Measurements from ENCODE around the gene TBR1.

Gene TBR1

GRCh38 chr2:161415987-161416707 is at the start of gene TBR1:
Gene TBR1, plus strand, starts transcription at chr2:161416297. Its CDS starts 114 bp downstream, at chr2:161416411.
- no peak for DNase-seq

DNA sequence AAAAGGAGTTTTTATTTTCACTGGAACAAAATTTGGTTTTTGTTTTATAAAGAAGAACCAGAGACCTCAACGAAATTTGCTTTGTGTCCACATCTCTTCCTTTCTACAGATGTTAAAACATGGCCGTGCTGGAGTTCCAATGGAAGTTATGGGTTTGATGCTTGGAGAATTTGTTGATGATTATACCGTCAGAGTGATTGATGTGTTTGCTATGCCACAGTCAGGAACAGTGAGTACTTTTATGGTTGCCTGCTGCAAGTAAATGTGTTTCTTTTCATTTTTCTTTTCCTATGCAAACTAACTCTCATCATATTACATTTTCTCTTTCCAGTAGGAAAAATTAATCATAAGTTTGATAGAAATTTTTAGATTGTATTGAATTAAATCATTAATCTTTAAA is 48.4 kb upstream of the TBR1 start:
- DNase-seq: no peak

DNA sequence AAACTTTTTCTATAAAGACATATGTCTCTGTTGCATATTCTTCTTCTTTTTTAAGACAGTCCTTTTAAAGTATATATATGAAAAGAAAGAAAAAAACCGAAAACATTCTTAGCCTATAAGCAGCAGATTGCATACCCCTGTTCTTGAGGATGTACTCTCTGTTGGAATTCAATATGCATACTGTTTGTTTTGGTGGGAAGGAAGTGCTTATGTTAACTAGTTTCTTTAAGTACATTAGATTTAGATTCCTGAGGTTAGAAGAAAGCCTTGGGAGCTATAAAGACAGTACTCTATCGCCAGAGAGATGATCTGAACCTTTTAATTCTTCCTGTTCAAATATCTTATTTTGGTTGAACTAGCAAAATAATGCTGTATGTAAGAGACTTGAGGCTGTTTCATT is 46.8 kb upstream of the TBR1 start:
- DNase-seq: no peak

DNA sequence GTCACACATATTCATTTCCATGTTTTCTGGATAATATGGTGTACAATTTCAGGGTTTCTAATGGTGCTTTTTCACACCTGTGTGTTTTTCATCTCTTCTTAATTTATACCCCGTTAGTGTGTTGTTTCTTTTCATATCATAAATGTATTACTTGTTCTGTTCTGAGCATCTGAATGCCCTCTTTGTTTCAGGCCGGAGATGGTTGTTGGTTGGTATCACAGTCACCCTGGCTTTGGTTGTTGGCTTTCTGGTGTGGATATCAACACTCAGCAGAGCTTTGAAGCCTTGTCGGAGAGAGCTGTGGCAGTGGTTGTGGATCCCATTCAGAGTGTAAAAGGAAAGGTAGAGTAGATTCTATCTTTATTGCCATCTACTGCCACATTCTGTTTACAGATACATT is 45.1 kb upstream of the TBR1 start:
- no peak for DNase-seq

- no peak for DNase-seq
These were observed 44.2 kb upstream of the TBR1 start for GRCh38 chr2:161371869-161372268.

GRCh38 chr2:161373942-161374341 is 42.2 kb upstream of the TBR1 start:
- no peak for DNase-seq

DNA sequence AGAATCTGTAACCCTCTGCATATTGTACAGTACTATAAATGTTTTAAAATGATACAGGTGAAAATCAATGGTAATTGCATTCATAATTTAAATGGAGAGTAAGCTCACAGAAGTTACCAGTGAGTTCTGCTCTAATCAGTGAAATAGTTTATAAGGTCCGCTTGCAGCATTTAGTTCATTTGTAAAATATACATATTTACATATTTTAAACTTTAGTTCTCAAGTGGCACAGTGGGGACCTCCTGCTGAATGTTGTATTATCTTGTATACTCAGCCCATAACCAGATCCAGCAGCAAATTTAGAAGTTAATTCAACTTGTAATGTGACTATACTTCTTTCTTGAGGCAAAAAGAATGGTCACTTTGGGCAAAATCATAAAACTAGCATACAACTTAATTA is 41.7 kb upstream of the TBR1 start:
- DNase-seq: no peak

- no peak for DNase-seq
These were observed 36.4 kb upstream of the TBR1 start for GRCh38 chr2:161379740-161380139.

DNA sequence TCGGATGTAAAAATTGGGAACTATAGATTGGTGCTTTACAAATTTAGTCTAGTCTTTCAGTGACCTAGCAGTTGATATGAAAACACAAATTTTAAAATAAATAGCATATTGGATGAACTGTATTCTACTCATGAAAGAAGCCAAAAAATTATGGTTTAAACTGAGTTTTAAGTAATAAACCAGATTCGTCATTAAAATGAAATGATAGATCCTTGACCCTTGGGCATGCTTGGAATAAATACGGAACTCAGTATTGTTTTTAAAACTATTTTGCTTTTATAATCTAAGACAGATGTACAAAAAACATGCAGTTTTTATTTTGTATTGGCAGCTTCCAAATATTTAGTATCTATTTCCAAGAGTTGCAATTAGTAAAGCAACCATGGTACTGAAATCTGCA is 34.6 kb upstream of the TBR1 start:
- no peak for DNase-seq

DNA sequence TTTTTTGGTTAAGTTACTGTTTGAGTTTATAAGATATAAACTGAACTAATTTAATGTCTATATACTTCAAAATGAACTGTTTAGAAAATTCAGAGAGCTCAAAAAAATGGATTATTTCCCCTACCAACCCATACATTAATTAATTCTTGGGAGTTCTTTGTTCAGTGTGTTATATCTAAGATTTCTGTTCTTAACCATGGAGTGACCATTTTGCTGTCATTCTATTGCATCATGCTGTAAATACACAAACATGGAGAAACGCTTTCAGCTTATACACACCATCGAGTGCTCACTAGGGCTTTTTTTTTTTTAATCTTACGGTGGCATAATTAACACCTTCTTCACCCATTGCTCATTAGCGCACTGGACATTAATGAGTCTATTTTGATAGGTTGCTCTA is 33.4 kb upstream of the TBR1 start:
- no peak for DNase-seq

DNA sequence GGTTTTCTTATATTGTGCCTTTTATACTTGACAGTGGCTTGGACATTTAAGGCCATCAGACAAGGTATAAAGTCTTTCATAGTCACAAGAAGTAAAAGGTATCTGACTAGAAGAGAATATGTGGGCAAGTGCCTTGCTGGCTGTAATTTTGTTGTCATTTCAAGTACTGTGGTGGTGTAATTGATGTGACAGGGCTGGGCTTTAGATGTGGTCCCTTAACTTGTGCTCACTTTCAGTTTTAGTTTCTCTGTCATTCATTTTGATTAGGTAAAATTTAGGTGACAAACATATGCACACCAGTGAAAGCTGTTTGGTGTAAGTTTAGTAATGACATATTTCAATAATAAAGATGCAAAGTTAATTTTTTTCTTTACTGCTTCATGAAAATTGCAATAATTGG is 31.2 kb upstream of the TBR1 start:
- DNase-seq: peak; percentile 37

GRCh38 chr2:161386228-161386824 is 29.8 kb upstream of the TBR1 start:
- no peak for DNase-seq

GRCh38 chr2:161388146-161388779 is 27.8 kb upstream of the TBR1 start:
- no peak for DNase-seq

GRCh38 chr2:161391737-161392506 is 24.2 kb upstream of the TBR1 start:
- no peak for DNase-seq

GRCh38 chr2:161400076-161400475 is 16.0 kb upstream of the TBR1 start:
- no peak for DNase-seq

- no peak for DNase-seq
These were observed 13.8 kb upstream of the TBR1 start for GRCh38 chr2:161402297-161402696.

DNA sequence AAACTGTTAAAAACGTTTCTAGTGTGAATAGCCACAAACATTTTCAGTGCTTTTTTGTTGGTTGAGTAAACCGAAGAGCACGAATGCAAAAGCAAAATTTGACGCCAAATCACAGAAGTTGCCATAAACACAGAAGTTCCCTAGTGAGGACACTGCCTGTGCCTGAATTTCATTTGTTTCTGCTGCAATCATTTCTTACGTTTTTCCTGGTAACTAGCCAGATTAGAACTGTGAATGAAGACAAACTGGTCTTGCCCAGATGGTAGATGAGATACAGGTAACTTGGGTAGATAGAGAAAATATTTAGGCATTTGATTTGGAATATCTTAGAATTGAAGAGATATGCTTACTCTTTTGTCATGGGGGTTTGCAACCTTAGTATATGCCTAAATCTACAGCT is 9.8 kb upstream of the TBR1 start:
- no peak for DNase-seq

- DNase-seq: no peak
These were observed 8.5 kb upstream of the TBR1 start for GRCh38 chr2:161407597-161407996.

GRCh38 chr2:161409308-161409907 is 6.7 kb upstream of the TBR1 start:
- no peak for DNase-seq

DNA sequence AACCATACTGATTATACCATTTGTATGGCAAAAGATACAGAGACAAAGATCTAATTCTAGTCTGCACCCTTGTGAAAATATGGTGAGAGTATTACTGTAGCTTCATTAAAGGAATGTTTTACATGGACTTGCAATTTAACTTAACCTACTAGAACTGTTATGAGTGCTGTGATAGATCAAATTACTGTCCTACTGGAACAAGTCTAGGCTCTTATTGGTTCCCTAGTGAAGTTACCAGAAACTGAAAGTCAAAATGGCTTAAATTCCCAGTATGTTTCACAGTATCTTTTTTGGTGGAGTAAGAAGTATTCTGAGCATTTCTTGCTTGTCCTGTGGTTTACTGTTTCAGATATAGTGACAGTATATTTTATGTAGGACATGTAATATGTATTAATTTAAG is 3.8 kb upstream of the TBR1 start:
- DNase-seq: no peak

DNA sequence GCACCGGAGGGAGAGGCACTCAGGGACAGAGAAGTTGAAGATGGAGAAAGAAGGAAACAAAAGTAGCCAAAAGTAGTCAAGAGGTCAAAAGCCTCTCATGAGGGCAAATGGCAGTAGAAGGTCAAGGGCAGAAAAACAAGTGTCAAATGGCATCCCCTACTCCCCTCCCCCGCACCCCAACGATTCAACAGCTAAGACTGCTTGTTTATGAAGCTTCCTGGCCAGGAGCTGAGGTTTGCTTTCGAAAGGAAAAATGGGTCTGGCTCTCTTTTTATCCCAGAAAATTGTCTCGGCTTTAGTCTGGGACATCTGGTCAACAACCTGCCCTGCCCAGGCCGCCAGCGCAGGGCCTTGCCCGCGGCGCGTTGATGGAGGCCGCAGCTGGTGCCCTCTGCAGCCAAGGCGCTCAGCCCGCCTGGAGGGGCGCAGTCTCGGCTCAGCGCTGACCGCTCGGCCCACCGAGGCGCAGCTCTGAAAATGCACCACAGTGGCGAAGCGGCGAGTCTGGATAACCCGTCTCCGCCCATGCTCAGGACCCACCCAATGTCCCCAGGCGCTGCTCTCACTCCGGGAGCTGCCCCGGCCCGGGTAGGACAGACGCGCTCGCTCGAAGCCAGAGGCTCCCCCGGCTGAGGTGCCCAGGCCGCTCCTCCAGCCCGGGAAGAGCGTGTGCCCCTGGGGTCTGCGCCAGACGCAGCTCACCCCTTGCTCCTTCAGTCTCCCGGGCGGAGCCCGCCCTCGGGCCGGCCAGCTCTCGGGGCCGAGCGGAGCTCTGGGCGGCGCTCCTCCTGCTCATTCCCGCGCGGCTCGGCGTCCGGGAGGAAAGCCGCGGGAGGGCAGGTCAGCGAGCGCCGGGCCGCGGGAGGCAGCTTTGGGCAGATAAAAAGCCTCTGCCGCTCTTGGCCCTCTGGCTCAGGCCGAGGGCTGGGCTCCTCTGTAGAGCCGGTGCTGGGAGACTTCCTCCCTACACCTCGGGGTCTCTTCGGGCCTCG is 1.8 kb upstream of the TBR1 start:
- no peak for DNase-seq
